ENCODE data around the gene RRAS2.
"Not testable (repeated sequence)": the region's sequence is repeated elsewhere in the genome, so short reads cannot be mapped to it uniquely, and the experiment has no call there.

The RRAS2 gene

GRCh38 chr11:14358729-14359439 lies at the start of gene RRAS2:
TSS of gene RRAS2 (minus strand) at chr11:14359183. CDS start at chr11:14358870, 313 bp downstream.
- DNase-seq = peak; percentile 76

DNA sequence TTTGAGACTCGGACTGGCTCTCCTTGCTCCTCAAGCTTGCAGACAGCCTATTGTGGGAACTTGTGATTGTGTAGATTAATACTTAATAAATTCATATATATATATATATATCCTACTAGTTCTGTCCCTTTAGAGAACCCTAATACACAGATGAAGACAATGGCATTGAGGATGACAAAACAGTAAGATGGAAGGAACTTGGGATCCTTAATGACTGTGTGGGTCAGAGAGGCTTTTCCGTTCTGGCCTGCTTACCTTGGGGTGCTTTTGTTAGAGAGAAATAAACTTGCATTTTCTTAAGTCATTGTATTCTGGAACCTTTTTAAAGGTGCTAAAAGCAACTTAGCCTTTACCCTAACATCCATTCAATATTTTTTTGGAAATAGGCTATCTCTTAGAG lies 49.6 kb upstream of the RRAS2 start:
- no peak for DNase-seq

- peak; percentile 61 for DNase-seq
These were observed 47.1 kb upstream of the RRAS2 start for GRCh38 chr11:14406116-14406515.

DNA sequence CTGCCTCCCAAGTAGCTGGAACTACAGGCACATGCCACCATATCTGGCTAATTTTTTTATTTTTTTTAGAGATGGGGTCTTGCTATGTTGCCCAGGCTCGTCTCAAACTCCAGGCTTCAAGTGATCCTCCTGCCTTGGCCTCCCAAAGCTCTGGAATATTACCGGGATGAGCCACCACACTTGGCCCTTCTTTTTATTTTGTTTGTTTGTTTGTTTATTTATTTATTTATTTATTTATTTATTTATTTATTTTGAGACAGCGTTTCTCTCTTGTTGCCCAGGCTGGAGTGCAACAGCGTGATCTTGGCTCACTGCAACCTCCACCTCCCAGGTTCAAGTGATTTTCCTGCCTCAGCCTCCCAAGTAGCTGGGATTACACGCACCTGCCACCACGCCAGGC lies 44.5 kb upstream of the RRAS2 start:
- not testable (repeated sequence) for DNase-seq

GRCh38 chr11:14399087-14399486 lies 40.1 kb upstream of the RRAS2 start:
- DNase-seq = no peak

DNA sequence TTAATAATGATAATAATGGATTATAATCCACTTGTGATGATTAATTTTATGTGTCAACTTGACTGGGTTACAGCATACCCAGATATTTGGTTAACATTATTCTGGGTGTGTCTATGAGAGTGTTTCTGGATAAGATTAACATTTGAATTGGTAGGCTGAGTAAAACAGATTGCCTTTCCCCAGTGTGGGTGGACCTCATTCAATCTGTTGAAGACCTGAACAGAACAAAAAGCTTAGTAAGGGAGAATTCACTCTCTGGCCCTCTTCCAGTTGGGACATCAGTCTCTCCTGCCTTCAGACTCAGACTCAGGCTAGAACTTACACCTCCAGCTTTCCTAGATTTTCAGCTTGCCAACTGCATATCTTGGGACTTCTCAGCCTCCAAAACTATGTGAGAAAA lies 37.3 kb upstream of the RRAS2 start:
- no peak for DNase-seq

GRCh38 chr11:14393889-14394288 lies 34.9 kb upstream of the RRAS2 start:
- no peak for DNase-seq

GRCh38 chr11:14393129-14393528 lies 34.1 kb upstream of the RRAS2 start:
- no peak for DNase-seq

- no peak for DNase-seq
These were observed 31.7 kb upstream of the RRAS2 start for GRCh38 chr11:14390669-14391068.

DNA sequence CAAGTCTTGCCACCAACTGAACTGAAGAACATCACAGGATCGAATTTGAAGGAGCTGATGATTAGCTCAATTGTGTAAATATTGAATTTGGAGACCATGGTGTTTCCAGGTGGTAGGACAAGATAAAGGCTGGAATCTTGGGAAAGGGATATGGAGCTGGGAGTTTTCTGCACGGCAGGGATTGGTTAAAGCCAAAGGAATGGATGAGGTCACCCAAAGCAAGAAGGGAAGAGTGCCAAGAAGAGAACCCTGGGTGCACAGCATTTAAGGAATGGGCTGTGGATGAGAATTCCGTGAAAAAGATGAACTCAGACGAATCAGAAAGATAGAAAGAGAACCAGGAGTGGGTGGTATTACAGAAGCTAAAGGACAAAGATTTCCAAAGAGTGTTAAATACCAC lies 29.4 kb upstream of the RRAS2 start:
- DNase-seq = peak; percentile 36

DNA sequence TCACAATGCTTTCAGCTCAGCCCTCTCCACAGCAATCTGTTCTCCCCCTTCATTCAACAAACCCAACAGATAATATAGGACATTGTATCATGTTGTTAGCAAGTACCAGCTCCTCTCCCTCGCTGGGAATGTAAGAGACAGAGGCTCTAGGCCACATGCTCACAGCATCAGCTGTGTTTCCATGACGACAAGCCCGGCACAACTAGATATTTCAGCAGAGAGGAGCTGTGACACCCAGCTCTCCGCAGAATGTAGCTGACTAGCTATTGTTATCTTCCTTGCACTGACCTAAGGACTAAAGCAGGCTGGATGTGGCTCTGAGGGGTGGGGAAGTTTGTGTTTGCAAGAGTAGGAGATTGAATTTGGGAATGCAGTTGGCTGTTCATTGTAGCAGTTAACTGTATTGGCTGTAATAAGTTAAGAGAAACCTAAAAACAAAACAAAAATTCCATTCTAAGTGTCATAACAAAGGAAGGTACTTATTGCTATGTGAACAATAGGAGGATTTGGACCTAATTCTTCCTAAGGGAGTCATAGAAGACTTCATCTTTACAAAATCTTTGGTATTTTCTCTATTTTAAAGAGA lies 28.0 kb upstream of the RRAS2 start:
- peak; percentile 77 for DNase-seq

DNA sequence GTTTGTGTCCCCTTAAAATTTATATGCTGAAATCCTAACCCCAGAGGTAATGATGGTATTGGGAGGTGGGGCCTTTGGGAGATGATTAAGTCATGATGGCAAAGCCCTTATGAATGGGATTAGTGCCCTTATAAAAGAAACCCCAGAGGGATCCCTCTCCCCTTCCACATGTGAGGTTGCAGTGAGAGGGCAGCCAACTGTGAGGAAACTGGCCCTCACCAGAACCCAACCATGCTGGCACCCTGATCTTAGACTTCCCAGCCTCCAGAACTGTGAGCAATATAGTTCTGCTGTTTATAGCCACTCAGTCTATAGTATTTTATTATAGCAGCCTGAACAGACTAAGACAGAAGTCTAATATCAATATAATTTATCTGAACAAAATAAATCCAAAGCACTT lies 27.1 kb upstream of the RRAS2 start:
- no peak for DNase-seq

DNA sequence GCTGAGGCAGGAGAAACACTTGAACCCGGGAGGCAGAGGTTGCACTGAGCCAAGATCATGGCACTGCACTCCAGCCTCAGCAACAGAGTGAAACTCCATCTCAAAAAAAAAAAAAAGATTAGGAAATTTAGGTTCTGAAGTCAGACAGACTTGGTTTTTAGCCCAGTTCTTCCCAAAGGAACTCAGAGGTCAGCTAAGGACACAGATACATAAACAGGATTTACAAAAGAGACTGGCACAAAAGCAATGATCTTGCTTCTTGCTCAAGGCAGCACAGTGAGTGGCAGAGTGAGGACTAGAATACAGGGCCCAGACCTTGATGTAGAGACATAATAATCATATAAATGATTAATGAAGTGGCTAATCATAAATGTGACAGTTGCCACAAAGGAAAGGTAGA lies 25.4 kb upstream of the RRAS2 start:
- DNase-seq = peak; percentile 57

- no peak for DNase-seq
These were observed 23.0 kb upstream of the RRAS2 start for GRCh38 chr11:14381968-14382367.

DNA sequence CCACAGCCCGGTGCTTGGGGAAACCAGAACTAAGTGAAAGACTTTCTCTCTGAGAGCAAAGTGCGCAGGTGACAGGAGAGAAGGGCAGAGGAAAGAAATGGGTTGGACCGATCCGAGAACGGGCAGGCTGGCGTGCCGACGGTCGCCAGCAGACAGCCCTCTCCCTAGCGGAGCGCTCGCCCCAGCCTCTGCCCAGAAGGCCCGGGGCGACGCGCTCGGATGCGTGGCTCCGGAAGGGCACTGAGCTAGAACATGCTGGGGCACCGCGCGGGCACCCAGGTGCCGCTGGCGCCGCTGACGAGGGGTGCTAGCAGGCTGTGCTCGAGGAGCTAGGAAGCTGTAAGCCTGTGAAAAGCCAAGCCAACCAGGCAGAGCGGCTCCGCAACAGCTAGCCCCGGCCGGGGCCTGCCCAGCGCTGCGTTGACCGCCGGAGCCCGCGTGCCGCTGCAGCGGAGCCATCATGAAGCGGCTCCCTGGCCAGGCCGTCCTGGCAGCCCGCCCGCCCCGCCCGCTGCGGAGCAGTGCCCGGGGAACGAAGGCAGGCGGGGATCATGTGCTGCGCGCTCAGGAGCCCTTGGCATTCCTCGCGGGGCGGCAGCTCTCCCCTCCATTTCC lies 22.1 kb upstream of the RRAS2 start:
- DNase-seq = peak; percentile 51

GRCh38 chr11:14380125-14380936 lies 21.3 kb upstream of the RRAS2 start:
- no peak for DNase-seq

DNA sequence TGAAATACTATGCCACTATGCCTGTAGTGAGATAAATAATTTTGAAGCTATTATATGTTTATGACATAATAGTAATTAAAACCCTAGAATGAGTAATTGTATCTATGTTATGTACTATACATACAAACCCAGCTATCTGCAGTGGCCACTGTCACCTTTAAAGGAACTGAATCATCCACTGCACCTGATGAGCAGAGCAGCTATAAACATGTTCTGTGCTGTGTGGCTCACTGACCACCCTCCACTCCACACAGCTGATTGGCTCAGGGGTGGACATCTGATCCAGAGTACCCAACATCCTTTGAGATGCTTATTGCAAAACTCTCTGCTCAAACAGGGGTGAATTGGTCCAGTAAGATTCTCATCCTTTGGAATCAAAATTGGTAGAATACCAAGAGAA lies 19.2 kb upstream of the RRAS2 start:
- DNase-seq = no peak

DNA sequence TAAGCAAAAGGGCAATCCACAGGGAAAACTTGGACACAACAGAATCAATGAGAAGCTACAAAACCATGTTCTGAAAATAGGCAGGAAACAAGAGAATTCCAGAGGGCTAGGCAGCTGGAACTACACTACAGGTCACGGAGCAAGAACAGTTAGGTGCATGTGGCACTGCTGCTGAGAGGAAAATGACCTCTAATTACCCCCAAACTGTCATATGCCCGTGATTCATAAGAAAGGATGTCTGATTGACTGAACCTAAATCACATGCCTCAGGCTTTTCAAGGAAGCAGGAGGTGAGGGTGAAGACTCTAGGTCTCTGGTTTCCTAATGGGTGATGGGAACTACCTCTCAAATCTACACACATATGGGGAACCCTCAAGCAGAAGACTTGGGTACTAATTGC lies 17.9 kb upstream of the RRAS2 start:
- no peak for DNase-seq

GRCh38 chr11:14374922-14375830 lies 16.2 kb upstream of the RRAS2 start:
- DNase-seq = no peak

GRCh38 chr11:14373941-14374646 lies 15.1 kb upstream of the RRAS2 start:
- peak; percentile 68 for DNase-seq

DNA sequence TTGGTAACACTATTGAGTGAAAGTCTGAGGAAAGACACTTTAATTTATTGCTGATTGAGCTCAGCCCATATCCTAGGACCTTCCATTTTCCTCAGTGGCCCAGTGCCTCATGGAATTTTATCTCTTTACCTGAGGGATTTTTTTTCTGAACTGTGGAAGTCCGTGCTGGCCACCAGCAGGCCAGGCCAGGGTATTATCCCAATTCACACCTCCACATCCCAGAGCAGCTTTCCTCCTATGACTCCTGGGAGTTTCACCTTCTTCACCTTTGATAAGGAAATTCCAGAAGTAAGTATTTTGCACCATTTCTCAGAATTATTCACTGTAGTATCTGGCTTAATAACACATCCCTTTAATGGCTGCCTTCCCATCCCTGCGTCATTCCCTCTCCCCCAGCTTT lies 13.0 kb upstream of the RRAS2 start:
- no peak for DNase-seq

DNA sequence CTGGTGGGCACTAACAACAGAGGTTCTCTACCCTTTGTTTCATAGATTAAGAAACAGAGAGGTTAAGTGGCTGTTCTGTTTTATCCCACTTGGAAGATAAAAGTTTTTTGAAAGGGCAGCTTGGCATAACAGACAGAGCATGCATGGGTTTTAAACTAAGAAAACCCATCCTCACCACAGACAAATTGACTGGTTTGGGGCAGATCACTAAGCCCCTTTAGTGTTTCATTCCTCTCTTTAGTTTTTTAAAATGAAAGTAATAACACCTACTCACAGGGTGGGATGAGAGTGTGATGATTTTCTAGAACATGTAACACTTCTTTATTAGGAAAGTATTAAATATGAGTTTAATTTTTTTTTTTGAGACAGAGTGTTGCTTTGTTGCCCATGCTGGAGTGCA lies 12.3 kb upstream of the RRAS2 start:
- DNase-seq = no peak
